ENCODE data around the gene FMO2. TPM values are rescaled to one million over a fixed set of nuclear protein-coding genes. Genes with fewer than 3 reads are reported as not detected.

Gene FMO2
- total and polyA plus RNA-seq, 2 of the 8 experiments (the other 6 are each of a cell fraction or from before 2014, with no cell fraction given), result not detected

DNA sequence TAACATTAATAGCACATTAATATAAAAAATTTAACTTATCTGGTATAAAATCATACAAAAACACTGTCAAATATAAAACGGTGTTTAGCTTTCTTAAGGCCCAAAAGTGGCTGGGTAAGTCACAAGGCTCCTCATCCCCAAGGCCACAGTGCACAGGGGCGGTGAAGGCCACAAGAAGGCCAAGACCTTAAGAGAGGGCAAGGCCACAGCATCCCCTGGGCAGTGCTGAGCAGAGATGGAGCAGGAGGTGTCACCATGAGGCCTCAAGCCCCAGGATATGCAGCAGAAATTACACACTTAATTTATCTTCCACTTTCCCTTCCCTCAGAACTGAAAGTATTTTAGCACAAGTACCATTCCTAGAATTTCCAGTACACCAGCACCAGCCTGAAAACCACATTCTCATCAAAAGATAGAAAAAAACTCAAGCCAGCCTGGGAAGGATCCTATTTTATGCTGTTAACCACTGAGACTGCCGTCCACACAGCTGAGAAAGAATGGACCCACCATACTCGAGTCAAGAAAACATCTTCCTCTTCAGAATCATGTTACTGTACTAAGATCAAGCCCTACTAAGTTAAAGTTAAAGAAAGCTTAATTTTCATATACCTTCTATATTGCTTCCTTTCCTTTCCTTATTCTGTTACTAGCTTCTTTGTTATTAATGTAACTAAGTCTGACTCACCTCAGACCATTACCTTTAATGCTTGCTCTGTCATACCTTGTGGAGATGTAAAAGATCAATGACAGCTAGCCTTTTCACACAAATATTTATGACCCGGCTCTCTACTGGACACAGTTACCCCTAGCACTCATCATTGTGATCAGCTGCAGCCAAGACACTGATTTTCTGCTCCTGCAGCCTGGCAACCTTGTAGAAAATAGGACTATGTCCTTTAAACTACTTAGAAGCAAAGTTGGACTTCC lies 36.8 kb downstream of the FMO2 start:
- CTCF ChIA-PET (ENCODE audit: partially characterized antibody), result interaction anchor here (1.3 to 2.5 kb wide), 7 partner anchors 8 to 254 kb away, joined by 3 to 19 read pairs (median 5); partner anchors contain the start of genes FMO2 and FMO4
- Histone ChIP-seq H3K4ac (replicated peaks; ENCODE audit: insufficient read length, low read depth, low read length) (peak overlapping the region; percentile 17), H4K20me1 (replicated peaks in 1 of 2; ENCODE audit: control insufficient read depth in 1 of 2, insufficient read depth in 2 of 2, low read length in 2 of 2) (no peaks in the 10 kb centered on the region), H3K9ac (replicated peaks in 1 of 4; ENCODE audit: extremely low read depth in 1 of 4, low read depth in 3 of 4, low read length in 3 of 4) (no peak overlapping the region), H4K91ac (replicated peaks; ENCODE audit: insufficient read length, low read length) (peak overlapping the region; percentile 84), H3K79me1 (ENCODE audit: low read depth, low read length) (no peaks in the 10 kb centered on the region), H3K36me3 (ENCODE audit: control insufficient read depth in 2 of 4, insufficient read depth in 4 of 4, low read length in 3 of 4) (peaks cover 0 to 7% (median 3%) of the 10 kb centered on the region in 4 experiments; a peak in 2 of 8 replicates), H2BK15ac (ENCODE audit: low read length) (no peak overlapping the region), H3K27me3 (replicated peaks in 1 of 4; ENCODE audit: control insufficient read depth in 3 of 4, extremely low read depth in 1 of 4, insufficient read depth in 3 of 4, low read length in 3 of 4) (no peaks in the 10 kb centered on the region), H3K56ac (replicated peaks; ENCODE audit: insufficient read length, low read depth, low read length) (no peak overlapping the region), H3K18ac (ENCODE audit: extremely low read depth, low read length) (peak overlapping the region; percentile 93), H3K4me2 (ENCODE audit: insufficient read depth in 1 of 2, low read depth in 2 of 2, low read length in 2 of 2) (peak overlapping the region in 1 of 2 experiments; percentile 62; a peak in 2 of 4 replicates), H3K23ac (ENCODE audit: insufficient read length) (no peak overlapping the region), H3K9me3 (ENCODE audit: insufficient read depth in 2 of 2, low read depth in 1 of 2, low read length in 1 of 2) (peaks cover 5 to 6% of the 10 kb centered on the region in 2 experiments; a peak in 2 of 4 replicates), H3K27ac (ENCODE audit: low read depth, low read length) (peak overlapping the region; percentile 42; the same call in 1 of the 2 replicates), H2BK120ac (replicated peaks; ENCODE audit: low read depth, low read length) (peak overlapping the region; percentile 85), H2AFZ (ENCODE audit: low read length) (no peak overlapping the region), H3K14ac (ENCODE audit: insufficient read length) (no peak overlapping the region), H3K4me1 (replicated peaks in 1 of 4; ENCODE audit: control insufficient read depth in 3 of 4, insufficient read depth in 4 of 4, low read length in 3 of 4) (peaks cover 2 to 19% (median 14%) of the 10 kb centered on the region in 4 experiments; a peak in 6 of 7 replicates), H4K5ac (ENCODE audit: insufficient read length, low read depth, low read length) (peak overlapping the region; percentile 85), H2BK5ac (ENCODE audit: low read depth, low read length) (peak overlapping the region; percentile 98), H4K8ac (ENCODE audit: extremely low read depth, insufficient read depth, low read length) (no peak overlapping the region), H3K4me3 (ENCODE audit: extremely low read depth in 1 of 4, insufficient read depth in 2 of 4, low read depth in 3 of 4, low read length in 4 of 4) (no peak overlapping the region; a peak in 1 of 8 replicates), H3K79me2 (ENCODE audit: control insufficient read depth in 1 of 2, insufficient read depth in 2 of 2, low read length in 2 of 2) (no peaks in the 10 kb centered on the region), H2BK12ac (ENCODE audit: low read depth, low read length) (peak overlapping the region; percentile 98; the same call in 1 of the 2 replicates), H3K23me2 (ENCODE audit: low read depth, low read length) (no peaks in the 10 kb centered on the region; the same call in 1 of the 2 replicates), H2AK5ac (ENCODE audit: low read depth, low read length) (peak overlapping the region; percentile 98; the same call in 1 of the 2 replicates), H2BK20ac (ENCODE audit: low read length) (peak overlapping the region; percentile 82)
- POLR2A ChIA-PET (ENCODE audit: partially characterized antibody), result no interaction called here
- TF ChIP-seq USF2 (IDR thresholded peaks at IDR 0.05; ENCODE audit: low read length), result no peak
- TF ChIP-seq KDM4A (IDR thresholded peaks at IDR 0.05; ENCODE audit: low read depth, low read length, severe bottlenecking), result no peak
- TF ChIP-seq, protein P1, sequence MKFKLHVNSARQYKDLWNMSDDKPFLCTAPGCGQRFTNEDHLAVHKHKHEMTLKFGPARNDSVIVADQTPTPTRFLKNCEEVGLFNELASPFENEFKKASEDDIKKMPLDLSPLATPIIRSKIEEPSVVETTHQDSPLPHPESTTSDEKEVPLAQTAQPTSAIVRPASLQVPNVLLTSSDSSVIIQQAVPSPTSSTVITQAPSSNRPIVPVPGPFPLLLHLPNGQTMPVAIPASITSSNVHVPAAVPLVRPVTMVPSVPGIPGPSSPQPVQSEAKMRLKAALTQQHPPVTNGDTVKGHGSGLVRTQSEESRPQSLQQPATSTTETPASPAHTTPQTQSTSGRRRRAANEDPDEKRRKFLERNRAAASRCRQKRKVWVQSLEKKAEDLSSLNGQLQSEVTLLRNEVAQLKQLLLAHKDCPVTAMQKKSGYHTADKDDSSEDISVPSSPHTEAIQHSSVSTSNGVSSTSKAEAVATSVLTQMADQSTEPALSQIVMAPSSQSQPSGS (IDR thresholded peaks at IDR 0.05; ENCODE audit: low read length), result no peak
- TF ChIP-seq SRF (IDR thresholded peaks at IDR 0.05; ENCODE audit: low read depth, low read length), result no peak
- no peak for TF ChIP-seq BCL11A (IDR thresholded peaks at IDR 0.05; ENCODE audit: low read depth in 2 of 2, low read length in 2 of 2)
- no peak for TF ChIP-seq SP4 (IDR thresholded peaks at IDR 0.05; ENCODE audit: low read length)
- TF ChIP-seq TCF12 (IDR thresholded peaks at IDR 0.05; ENCODE audit: low read depth, low read length), result no peak
- FAIRE-seq, result no peak
- DNase-seq (ENCODE audit: low read depth in 1 of 2, low spot score in 2 of 2), result no peak
- 83% methylated on average over 5 of the region's 5 CpGs; no CpG with 5 or more reads in 1 of the 2 experiments for WGBS, 2 experiments (ENCODE audit: extremely low coverage in 1 of 2, insufficient coverage in 1 of 2, insufficient read length in 1 of 2, insufficient replicate concordance in 2 of 2, low coverage in 1 of 2, low lambda C conversion rate in 2 of 2, missing lambda C conversion rate in 1 of 2)

All from H1 (cell line).